HAP-1 (cell line): ENCODE measurements around the gene CLDN20.
A peak's percentile ranks its signal among the peaks of the same experiment; 100 is the strongest.

Experiments
- DNase-seq, 2 experiments: peaks; one replicate each; pipeline ENCODE4 v3.0.0-alpha.2; 2016 to 2020; ENCODE audit warnings: low spot score in 2 of 2
- H3K27me3 ChIP-seq: fragments of 250-450 bp; sonication (Bioruptor Pico); 2 replicates; pipeline ENCODE4 v1.5.1; 2020; ENCODE audit warnings: low read depth, mild to moderate bottlenecking, moderate library complexity
- H3K36me3 ChIP-seq: fragments of 250-450 bp; sonication (Bioruptor Pico); replicated peaks from 2 replicates; pipeline ENCODE4 v1.5.1; 2020; ENCODE audit warnings: mild to moderate bottlenecking
- H3K4me1 ChIP-seq: fragments of 250-450 bp; sonication (Bioruptor Pico); 2 replicates; pipeline ENCODE4 v1.5.1; 2020; ENCODE audit warnings: mild to moderate bottlenecking
- H3K4me3 ChIP-seq: fragments of 250-450 bp; sonication (Bioruptor Pico); 2 replicates; pipeline ENCODE4 v1.5.1; 2020; ENCODE audit warnings: mild to moderate bottlenecking, moderate library complexity
- H3K9me3 ChIP-seq: fragments of 250-450 bp; sonication (Bioruptor Pico); 2 replicates; pipeline ENCODE4 v1.5.1; 2020; ENCODE audit warnings: mild to moderate bottlenecking, moderate library complexity
- in situ Hi-C: fragments of 300-500 bp; cut with MboI; formaldehyde crosslinking; loops from 3 replicates; pipeline ENCODE4 v1.14.3; 2020; ENCODE audit warnings: low sequenced_read_pairs, inconsistent platforms, mixed read lengths

The CLDN20 gene

DNA sequence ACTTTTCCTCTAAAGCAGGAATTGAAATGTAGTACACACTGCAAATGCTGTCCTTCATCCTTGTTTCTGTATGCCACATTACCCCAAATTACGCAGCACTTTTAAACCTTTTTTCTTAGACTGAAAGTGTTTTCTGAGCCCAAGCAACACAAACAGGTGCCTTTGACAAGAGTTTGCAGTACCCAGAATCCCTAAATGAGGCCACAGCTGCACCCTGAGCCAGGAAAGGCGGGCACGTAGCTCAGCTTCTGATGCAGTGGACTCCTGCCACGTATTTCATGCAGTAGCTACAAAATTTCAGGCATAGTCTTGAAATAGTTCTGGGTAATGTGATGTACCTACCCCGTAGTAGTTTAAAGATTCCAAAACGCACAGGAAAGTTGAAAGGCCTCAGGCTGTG, 31.0 kb upstream of the CLDN20 start:
- H3K9me3 ChIP-seq, result peaks cover 15% of the 10 kb centered on the region
- no peaks in the 10 kb centered on the region for H3K36me3 ChIP-seq
- DNase-seq, result no peak
- H3K4me3 ChIP-seq, result no peak overlapping the region
- no peaks in the 10 kb centered on the region for H3K27me3 ChIP-seq
- no peaks in the 10 kb centered on the region for H3K4me1 ChIP-seq
- in situ Hi-C loops, result no loop called here

DNA sequence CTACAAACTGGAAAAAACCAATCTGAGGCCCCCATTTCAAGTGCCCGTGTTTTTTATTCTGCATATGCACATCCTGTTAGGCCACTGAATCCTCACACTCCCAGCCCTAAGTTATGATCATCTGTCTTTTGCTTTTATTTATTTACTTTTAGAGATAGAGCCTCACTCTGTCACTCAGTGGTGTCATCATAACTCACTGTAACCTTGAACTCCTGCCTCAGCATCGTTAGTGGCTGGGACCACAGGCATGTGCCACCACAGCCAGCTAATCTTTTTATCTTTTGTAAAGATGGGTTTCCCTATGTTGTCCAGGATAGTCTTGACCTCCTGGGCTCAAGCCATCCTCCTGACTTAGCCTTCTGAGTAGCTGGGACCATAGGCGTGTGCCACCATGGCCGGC, 29.6 kb upstream of the CLDN20 start:
- Histone ChIP-seq H3K4me1 (no peaks in the 10 kb centered on the region), H3K36me3 (no peaks in the 10 kb centered on the region), H3K27me3 (no peaks in the 10 kb centered on the region), H3K4me3 (no peak overlapping the region), H3K9me3 (peaks cover 23% of the 10 kb centered on the region)
- in situ Hi-C loops, result no loop called here
- no peak for DNase-seq

DNA sequence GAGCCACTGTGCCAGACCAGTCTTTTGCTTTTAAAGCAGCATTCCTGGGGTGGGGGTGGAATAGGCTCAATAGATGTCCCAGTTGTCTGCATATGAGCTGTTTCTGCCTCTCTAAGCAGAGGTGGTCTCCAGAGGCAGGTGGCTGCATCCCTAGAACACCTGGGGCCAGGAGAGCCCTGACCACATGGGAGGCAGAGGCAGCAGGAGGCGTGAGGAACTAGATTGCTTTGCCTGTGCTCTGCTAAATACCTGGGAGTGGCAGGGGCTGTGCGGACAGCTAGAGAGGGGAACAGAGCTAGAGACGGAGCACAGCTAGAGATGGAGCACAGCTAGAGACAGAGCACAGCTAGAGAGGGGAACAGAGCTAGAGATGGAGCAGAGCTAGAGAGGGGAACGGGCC, 29.1 kb upstream of the CLDN20 start:
- H3K36me3 ChIP-seq, result no peaks in the 10 kb centered on the region
- peaks cover 23% of the 10 kb centered on the region for H3K9me3 ChIP-seq

DNA sequence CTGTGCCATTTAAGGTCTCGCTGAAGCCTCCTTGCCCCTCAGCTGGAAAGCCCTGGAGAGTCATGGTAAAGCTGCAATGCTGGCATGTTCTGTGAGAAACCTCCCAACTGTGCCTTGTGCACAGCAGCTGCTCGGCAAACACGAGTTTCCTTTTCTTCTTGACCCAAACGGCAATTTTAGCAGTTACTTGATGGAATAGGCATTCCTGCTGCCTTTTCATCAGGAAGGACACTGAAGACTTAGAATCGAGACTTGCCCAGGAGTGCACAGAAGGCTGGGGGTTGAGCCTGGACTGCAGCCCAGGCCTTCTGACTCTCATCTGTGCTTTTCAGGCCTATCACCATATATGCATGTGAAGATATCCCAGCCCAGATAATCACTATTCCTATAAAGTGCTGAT, 28.7 kb upstream of the CLDN20 start:
- no peak overlapping the region for H3K4me3 ChIP-seq
- in situ Hi-C loops, result no loop called here
- no peaks in the 10 kb centered on the region for H3K36me3 ChIP-seq
- H3K27me3 ChIP-seq, result no peaks in the 10 kb centered on the region
- peaks cover 23% of the 10 kb centered on the region for H3K9me3 ChIP-seq
- DNase-seq, result no peak
- no peaks in the 10 kb centered on the region for H3K4me1 ChIP-seq

More for the DNA sequence above, 29.1 kb upstream of the CLDN20 start:
- DNase-seq, result no peak
- in situ Hi-C loops, result no loop called here
- Histone ChIP-seq H3K27me3 (no peaks in the 10 kb centered on the region), H3K4me1 (no peaks in the 10 kb centered on the region), H3K4me3 (no peak overlapping the region)

DNA sequence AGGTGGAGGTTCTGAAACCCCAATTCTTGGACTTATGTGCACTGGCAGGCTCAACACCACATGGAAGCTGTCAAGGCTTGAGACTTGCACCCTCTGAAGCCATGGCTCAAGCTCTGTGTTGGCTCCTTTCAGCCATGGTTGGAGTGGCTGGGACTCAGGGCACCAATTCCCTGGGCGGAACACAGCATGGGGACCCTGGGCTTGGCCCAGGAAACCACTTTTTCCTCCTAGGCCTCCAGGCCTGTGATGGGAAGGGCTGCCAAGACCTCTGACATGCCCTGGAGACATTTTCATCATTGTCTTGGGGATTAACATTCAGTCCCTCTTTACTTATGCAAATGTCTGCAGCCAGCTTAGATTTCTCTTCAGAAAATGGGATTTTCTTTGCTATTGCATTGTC, 26.2 kb upstream of the CLDN20 start:
- H3K36me3 ChIP-seq, result no peaks in the 10 kb centered on the region
- DNase-seq, result no peak
- H3K27me3 ChIP-seq, result no peaks in the 10 kb centered on the region
- H3K4me1 ChIP-seq, result no peaks in the 10 kb centered on the region
- in situ Hi-C loops, result no loop called here
- H3K4me3 ChIP-seq, result no peak overlapping the region
- H3K9me3 ChIP-seq, result peaks cover 23% of the 10 kb centered on the region

DNA sequence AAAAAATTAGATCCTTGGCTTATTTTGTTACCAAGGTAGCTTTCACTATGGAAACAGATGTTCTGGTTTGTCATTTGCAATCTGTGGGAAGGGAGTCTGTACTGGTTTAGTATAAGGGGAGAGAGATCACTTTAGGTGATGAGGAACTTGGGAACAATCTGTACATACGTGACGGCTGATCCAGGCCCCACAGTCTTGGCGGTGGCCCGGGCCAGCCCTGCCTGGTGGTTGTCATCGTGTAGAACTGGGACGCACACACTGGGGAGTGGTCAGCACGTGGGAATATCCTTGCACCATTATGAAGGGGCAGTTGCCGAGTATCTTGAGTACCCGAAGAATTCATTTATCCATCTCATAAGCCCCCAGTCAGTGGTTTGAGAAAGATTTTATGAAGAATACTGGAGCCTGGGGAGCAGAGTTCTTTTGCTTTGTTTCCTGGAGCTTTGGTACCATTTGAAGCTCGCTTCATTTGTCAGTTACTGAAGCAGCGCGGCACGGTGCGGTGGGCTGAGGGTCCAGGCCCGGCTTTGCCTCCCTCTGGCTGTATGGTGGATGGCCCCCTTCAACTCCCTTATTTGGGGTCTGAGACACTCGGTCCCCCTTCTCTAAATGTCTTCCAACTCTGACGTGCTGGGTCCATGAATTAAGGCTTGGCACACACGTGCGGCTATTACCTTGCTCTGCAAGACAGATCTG, 22.8 kb upstream of the CLDN20 start:
- Histone ChIP-seq H3K4me3 (no peak overlapping the region), H3K27me3 (no peaks in the 10 kb centered on the region), H3K36me3 (no peaks in the 10 kb centered on the region), H3K9me3 (peaks cover 19% of the 10 kb centered on the region), H3K4me1 (no peaks in the 10 kb centered on the region)
- in situ Hi-C loops, result no loop called here
- DNase-seq, result no peak

DNA sequence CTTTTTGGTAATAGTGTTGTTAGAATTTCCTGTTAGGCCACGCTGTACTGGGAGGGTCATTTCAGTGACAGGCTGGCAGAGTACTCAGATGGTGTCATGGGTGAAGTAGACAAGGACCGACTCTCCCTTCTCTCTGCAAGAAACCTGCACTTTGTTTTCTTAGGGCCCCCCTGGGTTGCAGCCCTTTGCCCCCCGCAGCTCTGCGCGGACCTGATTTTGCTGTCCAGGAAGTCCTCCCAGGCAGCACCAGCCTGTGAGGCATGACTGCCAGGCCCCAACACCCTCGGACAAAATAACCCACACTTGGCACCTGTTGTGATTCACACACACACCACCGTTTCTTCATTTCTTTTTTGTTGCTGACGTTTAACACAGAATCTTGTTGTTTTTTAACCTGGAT, 21.8 kb upstream of the CLDN20 start:
- no peak overlapping the region for H3K4me3 ChIP-seq
- H3K36me3 ChIP-seq, result no peaks in the 10 kb centered on the region
- H3K27me3 ChIP-seq, result no peaks in the 10 kb centered on the region
- peaks cover 16% of the 10 kb centered on the region for H3K9me3 ChIP-seq
- DNase-seq, result no peak
- in situ Hi-C loops, result no loop called here
- no peaks in the 10 kb centered on the region for H3K4me1 ChIP-seq

DNA sequence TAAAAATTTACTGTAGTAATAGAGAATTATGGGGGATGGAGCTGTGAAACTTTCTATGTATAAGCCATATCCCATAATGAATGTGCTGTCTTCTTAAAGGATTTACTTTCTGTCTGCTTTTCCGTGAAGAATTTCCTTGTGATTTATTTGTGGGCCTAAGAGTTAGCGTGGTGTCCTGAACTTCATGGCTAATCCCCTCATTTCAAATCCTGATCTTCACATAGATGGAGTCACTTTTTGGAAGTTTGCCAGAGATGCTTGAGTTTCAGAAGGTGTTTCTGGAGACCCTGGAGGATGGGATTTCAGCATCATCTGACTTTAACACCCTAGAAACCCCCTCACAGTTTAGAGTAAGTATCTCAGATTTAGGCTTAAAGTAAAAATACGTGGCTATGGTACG, 19.4 kb upstream of the CLDN20 start:
- Histone ChIP-seq H3K4me3 (no peak overlapping the region), H3K36me3 (no peaks in the 10 kb centered on the region), H3K9me3 (no peaks in the 10 kb centered on the region), H3K27me3 (no peaks in the 10 kb centered on the region), H3K4me1 (no peaks in the 10 kb centered on the region)
- DNase-seq, result no peak
- in situ Hi-C loops, result no loop called here

DNA sequence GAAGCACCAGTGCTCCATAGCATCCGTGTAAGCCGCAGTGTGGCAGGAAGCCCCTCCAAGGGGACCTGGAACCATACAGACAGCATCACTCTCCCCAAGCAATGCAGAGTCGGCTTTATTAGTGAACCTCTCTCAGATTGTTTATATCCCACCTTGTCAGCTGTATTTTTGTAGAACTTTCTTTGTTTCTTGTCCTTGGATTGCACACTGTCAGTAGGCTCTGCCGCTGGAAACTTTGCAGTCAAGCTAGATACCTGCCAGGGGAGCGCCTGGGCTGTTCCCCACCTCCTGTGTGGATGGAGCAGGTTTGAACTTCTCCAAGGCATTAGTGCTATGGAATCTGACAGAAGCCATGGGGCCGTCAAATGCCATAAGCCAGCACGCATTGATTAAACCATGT, 18.6 kb upstream of the CLDN20 start:
- Histone ChIP-seq H3K9me3 (no peaks in the 10 kb centered on the region), H3K27me3 (no peaks in the 10 kb centered on the region), H3K4me3 (no peak overlapping the region), H3K36me3 (no peaks in the 10 kb centered on the region), H3K4me1 (no peaks in the 10 kb centered on the region)
- in situ Hi-C loops, result no loop called here
- DNase-seq, result no peak

DNA sequence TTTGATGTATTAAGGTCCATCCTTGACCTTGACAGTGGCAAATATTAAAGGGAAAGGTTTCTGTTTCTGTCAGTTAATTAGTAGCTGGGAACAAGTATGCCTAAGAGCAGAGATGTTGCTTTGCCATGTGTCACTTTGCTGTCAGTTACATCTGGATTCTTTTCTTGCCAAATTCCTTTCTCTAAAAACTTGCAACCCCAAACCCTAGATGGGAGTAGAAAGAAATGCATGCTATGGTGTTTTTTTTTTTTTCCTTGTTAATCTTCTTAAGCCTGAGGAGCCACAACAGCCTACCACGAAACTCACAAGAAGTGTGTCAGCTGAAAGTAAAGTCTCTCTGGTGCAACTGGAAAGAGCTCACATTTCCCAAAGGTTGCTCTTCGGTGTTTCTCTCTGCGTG, 18.0 kb upstream of the CLDN20 start:
- H3K36me3 ChIP-seq, result peaks cover 3% of the 10 kb centered on the region; the same call in 1 of the 2 replicates
- no peak for DNase-seq
- no peaks in the 10 kb centered on the region for H3K9me3 ChIP-seq
- no peaks in the 10 kb centered on the region for H3K4me1 ChIP-seq
- no peaks in the 10 kb centered on the region for H3K27me3 ChIP-seq
- in situ Hi-C loops, result no loop called here
- H3K4me3 ChIP-seq, result no peak overlapping the region

DNA sequence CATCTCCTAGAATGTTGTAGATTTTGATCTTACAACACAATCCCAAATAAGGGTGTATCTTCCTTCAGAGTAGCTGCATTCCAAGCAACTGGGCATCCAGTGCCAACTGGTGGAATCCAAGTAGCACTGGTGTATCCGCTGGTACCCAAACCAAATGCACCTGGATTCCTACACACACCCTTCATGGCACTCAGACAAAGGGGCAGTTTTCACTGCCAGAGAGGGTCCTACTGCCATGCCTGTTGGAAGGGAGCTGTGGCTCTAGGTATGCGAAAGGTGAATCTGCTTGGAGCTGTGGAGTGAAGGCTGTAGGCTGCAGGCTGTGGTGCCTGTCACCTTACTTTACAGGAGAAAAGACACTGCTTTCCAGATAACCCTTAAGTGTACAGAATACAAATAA, 17.0 kb upstream of the CLDN20 start:
- in situ Hi-C loops, result no loop called here
- no peaks in the 10 kb centered on the region for H3K4me1 ChIP-seq
- H3K4me3 ChIP-seq, result no peak overlapping the region
- no peaks in the 10 kb centered on the region for H3K9me3 ChIP-seq
- peaks cover 9% of the 10 kb centered on the region for H3K36me3 ChIP-seq
- no peaks in the 10 kb centered on the region for H3K27me3 ChIP-seq
- DNase-seq, result no peak

DNA sequence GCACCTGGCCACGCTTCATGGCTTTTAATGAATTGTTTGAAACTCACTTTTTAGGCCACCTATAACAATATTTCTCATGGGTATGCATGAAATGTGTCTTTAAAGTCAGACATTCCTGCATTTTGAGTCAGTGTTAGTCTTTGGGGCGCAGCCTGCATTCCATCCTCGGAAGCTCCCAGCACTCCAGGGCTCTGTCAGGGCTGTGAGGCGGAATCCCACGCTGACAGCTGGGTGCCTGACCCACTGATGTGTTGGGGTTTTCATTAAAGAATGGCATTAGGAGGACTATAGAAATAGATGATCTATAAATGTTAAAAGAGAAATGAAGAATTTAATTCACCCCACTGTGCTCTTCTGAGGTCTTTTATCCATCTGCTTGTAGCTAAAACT, 16.2 kb upstream of the CLDN20 start:
- Histone ChIP-seq H3K4me3 (no peak overlapping the region), H3K9me3 (no peaks in the 10 kb centered on the region), H3K27me3 (no peaks in the 10 kb centered on the region), H3K4me1 (no peaks in the 10 kb centered on the region), H3K36me3 (peaks cover 15% of the 10 kb centered on the region)
- DNase-seq, result no peak
- in situ Hi-C loops, result no loop called here

DNA sequence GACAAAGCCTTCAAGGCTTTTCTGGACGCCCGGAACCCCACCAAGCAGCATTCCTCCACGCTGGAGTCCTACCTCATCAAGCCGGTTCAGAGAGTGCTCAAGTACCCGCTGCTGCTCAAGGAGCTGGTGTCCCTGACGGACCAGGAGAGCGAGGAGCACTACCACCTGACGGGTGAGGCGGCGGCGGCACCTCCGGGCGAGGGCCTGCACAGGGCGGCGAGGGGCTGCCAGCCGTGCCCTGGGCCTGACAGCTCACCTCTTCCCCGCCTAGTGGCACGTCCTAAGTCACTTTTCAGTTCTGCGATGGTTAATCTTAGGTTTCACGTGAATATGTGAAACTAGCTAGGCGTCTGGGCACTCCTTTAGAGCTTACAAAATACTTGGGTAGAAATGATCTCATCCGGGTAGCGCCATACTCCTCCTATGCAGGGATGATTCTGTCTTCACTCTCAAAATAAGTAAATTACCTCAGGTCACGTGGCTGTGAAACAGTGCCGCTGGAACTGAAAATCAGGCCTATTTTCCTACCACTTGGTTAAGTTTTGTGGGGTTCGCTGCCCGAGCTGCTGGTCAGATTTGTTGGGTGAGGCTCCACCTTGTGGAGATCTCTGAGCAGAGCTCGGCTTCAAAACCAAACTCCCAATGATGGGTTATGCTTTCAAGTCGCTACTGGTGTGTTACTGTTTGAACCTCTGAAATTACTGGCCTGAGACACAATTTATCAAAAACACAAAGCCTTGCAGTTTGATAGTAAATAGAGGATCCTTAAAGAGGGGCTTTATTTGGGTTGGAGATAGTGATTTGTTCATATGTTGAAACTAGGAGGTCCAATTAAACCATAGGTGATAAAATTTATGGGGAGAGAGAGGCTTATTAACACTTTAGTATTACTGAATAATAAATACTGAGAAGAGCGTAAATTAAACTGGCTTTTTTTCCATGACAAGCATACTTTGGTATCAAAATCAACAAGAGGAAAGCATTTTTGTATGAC, 15.5 kb upstream of the CLDN20 start:
- DNase-seq, result peak in 1 of 2 experiments; percentile 50
- in situ Hi-C loops, result no loop called here

DNA sequence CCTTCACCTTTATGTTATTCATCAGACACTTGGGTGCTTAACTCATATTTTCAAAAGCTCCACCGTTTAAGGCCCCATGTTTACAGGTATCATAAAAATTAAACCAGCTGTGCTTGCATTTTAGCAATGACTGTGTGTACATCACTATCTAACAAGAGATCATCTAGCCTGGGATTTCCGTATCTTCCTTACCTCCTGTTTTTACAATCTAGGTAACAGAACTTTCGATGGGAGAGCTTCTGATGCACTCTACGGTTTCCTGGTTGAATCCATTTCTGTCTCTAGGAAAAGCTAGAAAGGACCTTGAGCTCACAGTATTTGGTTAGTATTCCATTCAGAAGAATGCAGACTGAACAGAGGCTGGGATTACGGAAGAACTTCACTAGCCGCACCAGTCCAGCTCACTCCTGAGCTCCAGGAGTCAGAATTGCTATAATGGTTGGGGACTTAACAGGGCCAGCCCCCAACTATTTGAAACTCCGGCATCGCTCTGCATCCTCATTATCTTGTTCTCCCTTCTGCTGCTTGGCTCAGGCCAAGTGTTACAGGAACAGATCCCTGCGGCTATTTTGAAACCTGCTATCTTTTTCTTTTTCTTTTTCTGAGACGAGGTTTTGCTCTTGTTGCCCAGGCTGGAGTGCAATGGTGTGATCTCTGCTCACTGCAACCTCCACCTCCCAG, 13.0 kb upstream of the CLDN20 start:
- H3K36me3 ChIP-seq, result peaks cover 34% of the 10 kb centered on the region
- H3K9me3 ChIP-seq, result no peaks in the 10 kb centered on the region
- no peak for DNase-seq
- no peak overlapping the region for H3K4me3 ChIP-seq
- H3K4me1 ChIP-seq, result no peaks in the 10 kb centered on the region
- in situ Hi-C loops, result no loop called here
- H3K27me3 ChIP-seq, result no peaks in the 10 kb centered on the region

More for the DNA sequence above, 15.5 kb upstream of the CLDN20 start:
- peaks cover 16% of the 10 kb centered on the region for H3K36me3 ChIP-seq
- H3K4me1 ChIP-seq, result no peaks in the 10 kb centered on the region
- H3K9me3 ChIP-seq, result no peaks in the 10 kb centered on the region
- no peak overlapping the region for H3K4me3 ChIP-seq
- no peaks in the 10 kb centered on the region for H3K27me3 ChIP-seq
